ENCODE data around the gene SLC26A1. TPM values are rescaled to one million over a fixed set of nuclear protein-coding genes. Genes with fewer than 3 reads are reported as not detected.

The SLC26A1 gene
- total RNA-seq, 2 donors from 2014 or later: 1.6 TPM

DNA sequence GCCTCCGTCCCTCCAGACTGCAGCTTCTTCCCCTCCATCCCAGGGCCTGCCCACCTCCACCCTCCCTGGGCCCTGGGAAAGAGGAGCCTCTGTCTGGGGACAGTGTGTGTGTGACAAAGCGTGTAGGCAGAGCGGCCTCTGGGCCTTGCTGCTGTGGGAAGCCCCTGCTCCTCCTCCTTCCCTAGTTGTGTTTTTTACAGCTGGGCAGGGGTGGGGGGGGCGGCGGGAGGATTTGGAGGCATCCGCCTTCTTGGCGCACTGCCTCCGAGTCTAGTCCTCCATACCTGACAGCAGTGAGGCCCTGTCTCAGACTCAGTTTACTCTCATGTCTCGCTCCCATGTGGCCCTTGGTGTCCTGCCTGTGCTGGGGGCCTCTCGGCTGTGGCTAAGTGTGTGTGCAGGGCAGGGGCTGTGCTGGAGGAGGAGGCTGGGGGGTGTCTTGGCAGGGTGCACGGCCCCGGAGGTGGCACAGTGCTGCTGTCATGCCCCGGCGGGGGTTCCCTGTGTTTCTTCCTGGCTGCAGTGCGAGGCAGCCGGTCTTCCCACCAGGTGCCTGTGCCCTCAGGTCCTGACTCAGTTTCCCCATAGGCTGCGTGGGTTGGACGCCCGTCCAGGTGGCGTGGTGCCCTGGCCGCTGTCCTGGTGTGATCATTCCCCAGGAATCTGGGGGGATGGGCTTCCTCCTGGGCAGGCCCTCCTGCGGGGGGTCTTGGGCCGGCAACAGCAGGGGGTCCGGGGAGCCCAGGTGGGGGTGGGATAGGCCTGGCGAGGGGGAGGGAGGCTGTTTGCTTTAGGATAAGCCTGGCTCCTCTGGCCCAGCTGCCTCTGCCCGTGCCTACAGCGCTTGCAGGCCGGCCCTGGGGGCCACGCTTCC lies 25.2 kb upstream of the SLC26A1 start:
- Histone ChIP-seq H3K4me3 (no peak overlapping the region), H3K4me1 (peaks cover 14% of the 10 kb centered on the region), H3K27ac (no peak overlapping the region), H3K36me3 (replicated peaks in 1 of 2; ENCODE audit: insufficient read depth in 1 of 2, low read depth in 2 of 2) (no peaks in the 10 kb centered on the region), H3K27me3 (no peaks in the 10 kb centered on the region), H3K9me3 (no peaks in the 10 kb centered on the region)
- no peak for DNase-seq
- intact Hi-C loops (cut with DNase I): no loop called here
- WGBS, 2 donors: 85 to 86% methylated on average over 9 to 27 of the region's 29 CpGs
- ATAC-seq: no peak
- TF ChIP-seq, protein P1, sequence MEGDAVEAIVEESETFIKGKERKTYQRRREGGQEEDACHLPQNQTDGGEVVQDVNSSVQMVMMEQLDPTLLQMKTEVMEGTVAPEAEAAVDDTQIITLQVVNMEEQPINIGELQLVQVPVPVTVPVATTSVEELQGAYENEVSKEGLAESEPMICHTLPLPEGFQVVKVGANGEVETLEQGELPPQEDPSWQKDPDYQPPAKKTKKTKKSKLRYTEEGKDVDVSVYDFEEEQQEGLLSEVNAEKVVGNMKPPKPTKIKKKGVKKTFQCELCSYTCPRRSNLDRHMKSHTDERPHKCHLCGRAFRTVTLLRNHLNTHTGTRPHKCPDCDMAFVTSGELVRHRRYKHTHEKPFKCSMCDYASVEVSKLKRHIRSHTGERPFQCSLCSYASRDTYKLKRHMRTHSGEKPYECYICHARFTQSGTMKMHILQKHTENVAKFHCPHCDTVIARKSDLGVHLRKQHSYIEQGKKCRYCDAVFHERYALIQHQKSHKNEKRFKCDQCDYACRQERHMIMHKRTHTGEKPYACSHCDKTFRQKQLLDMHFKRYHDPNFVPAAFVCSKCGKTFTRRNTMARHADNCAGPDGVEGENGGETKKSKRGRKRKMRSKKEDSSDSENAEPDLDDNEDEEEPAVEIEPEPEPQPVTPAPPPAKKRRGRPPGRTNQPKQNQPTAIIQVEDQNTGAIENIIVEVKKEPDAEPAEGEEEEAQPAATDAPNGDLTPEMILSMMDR (IDR thresholded peaks at IDR 0.05): no peak
- no peak for TF ChIP-seq POLR2A (IDR thresholded peaks at IDR 0.05)

GRCh38 chr4:1017706-1018105 lies 24.5 kb upstream of the SLC26A1 start:
- H3K27ac ChIP-seq: no peak overlapping the region
- ATAC-seq (no peak), DNase-seq (no peak)
- H3K9me3 ChIP-seq: no peaks in the 10 kb centered on the region
- intact Hi-C loops (cut with DNase I): no loop called here
- TF ChIP-seq, protein P1 (IDR thresholded peaks at IDR 0.05): no peak
- no peak for TF ChIP-seq POLR2A (IDR thresholded peaks at IDR 0.05)
- peaks cover 21% of the 10 kb centered on the region for H3K4me1 ChIP-seq
- H3K4me3 ChIP-seq: no peak overlapping the region
- no peaks in the 10 kb centered on the region for H3K36me3 ChIP-seq (replicated peaks in 1 of 2; ENCODE audit: insufficient read depth in 1 of 2, low read depth in 2 of 2)
- H3K27me3 ChIP-seq: no peaks in the 10 kb centered on the region
- WGBS, 2 donors: 91 to 92% methylated on average over 10 to 12 of the region's 15 CpGs

DNA sequence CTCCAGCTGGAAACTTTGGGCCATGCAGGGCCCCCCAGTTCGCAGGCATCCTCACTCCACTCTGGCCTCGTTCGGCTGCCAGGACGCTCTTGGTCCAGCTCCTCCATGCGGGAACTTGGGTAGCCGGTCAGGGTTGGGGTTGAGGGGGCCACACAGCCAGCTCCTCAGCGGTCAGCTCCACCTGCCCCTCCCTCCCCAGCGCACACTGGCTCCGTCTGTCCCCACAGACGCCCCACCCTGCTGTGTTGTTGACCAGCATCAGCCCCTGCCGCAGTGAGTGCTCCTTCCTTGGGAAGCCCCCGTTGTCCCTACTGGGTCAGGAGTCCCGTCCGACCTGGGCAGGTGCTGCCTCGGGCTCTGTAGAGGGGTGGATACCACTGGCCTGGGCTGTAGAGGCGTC lies 24.0 kb upstream of the SLC26A1 start:
- H3K27me3 ChIP-seq: no peaks in the 10 kb centered on the region
- H3K27ac ChIP-seq: no peak overlapping the region
- intact Hi-C loops (cut with DNase I): no loop called here
- no peak for ATAC-seq
- H3K4me3 ChIP-seq: no peak overlapping the region
- H3K36me3 ChIP-seq (replicated peaks in 1 of 2; ENCODE audit: insufficient read depth in 1 of 2, low read depth in 2 of 2): no peaks in the 10 kb centered on the region
- peaks cover 26% of the 10 kb centered on the region for H3K4me1 ChIP-seq
- WGBS, 2 donors: 86 to 95% methylated on average over 4 to 16 of the region's 16 CpGs
- DNase-seq: no peak
- H3K9me3 ChIP-seq: no peaks in the 10 kb centered on the region
- TF ChIP-seq POLR2A (IDR thresholded peaks at IDR 0.05): no peak
- TF ChIP-seq, protein P1 (IDR thresholded peaks at IDR 0.05): no peak

- Histone ChIP-seq H3K27ac (no peak overlapping the region), H3K9me3 (no peaks in the 10 kb centered on the region), H3K4me3 (no peak overlapping the region), H3K36me3 (replicated peaks in 1 of 2; ENCODE audit: insufficient read depth in 1 of 2, low read depth in 2 of 2) (no peaks in the 10 kb centered on the region), H3K27me3 (no peaks in the 10 kb centered on the region), H3K4me1 (peaks cover 30% of the 10 kb centered on the region)
- ATAC-seq (no peak), DNase-seq (no peak)
- intact Hi-C loops (cut with DNase I): no loop called here
- 80 to 82% methylated on average over 3 to 9 of the region's 10 CpGs for WGBS, 2 donors
- no peak for TF ChIP-seq POLR2A (IDR thresholded peaks at IDR 0.05)
- TF ChIP-seq, protein P1 (IDR thresholded peaks at IDR 0.05): no peak
Measured at GRCh38 chr4:1015746-1016145, 22.5 kb upstream of the SLC26A1 start.

DNA sequence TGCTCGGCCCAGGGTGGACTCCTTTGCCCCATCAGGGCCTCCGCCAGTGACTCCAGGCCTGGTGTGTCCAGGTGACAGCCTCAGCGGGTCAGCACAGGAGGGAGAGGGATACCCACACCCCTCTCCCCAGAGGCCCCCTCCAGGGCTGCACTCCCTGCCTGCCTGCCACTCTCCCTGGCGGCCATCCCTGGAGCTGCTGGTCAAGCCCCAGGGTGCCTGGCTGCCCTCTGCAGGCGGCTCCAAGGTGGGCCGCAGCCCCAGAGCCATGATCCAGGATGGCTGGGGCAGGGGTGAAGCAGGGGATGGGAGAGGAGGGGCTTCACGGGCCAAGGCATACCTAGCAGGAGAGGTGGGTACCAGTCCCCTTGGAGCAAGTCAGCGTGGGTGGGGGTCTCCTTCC lies 22.0 kb upstream of the SLC26A1 start:
- ATAC-seq (no peak), DNase-seq (no peak)
- Histone ChIP-seq H3K36me3 (replicated peaks in 1 of 2; ENCODE audit: insufficient read depth in 1 of 2, low read depth in 2 of 2) (no peaks in the 10 kb centered on the region), H3K27ac (no peak overlapping the region), H3K4me1 (peaks cover 36% of the 10 kb centered on the region), H3K4me3 (no peak overlapping the region), H3K27me3 (no peaks in the 10 kb centered on the region), H3K9me3 (no peaks in the 10 kb centered on the region)
- intact Hi-C loops (cut with DNase I): no loop called here
- WGBS, 2 donors: 80% methylated on average over 8 of the region's 8 CpGs; no CpG with 5 or more reads in 1 of the 2 donors
- TF ChIP-seq POLR2A (IDR thresholded peaks at IDR 0.05): no peak
- TF ChIP-seq, protein P1 (IDR thresholded peaks at IDR 0.05): no peak

All from body of pancreas (tissue), 4 donors.